HepG2 (cell line): Measurements from ENCODE around the gene PANK3. TPM values are rescaled to one million over a fixed set of nuclear protein-coding genes. Genes with fewer than 3 reads are reported as not detected.

Experiments used
- FOXK2 ChIP-seq: fragments of 450-650 bp; IDR thresholded peaks from 2 replicates; pipeline ENCODE4 v1.6.1; 2016
- HNRNPH1 ChIP-seq: fragments of 200-400 bp; formaldehyde crosslinking; optimal IDR thresholded peaks from 2 replicates; pipeline ENCODE3; 2017; ENCODE audit warnings: mild to moderate bottlenecking, low read depth, low read length
- KLF16 ChIP-seq, 2 experiments: sonication (generic) in 1 of 2; formaldehyde crosslinking in 1 of 2; IDR thresholded peaks; 2 replicates each; pipeline versions ENCODE4 v1.6.1 to v1.8.0; 2016 to 2023; ENCODE audit warnings: missing genetic modification reagents in 2 of 2, missing compliant biosample characterization in 1 of 2
- NFAT5 ChIP-seq: sonication (generic); formaldehyde crosslinking; IDR thresholded peaks from 2 replicates; pipeline ENCODE4 v1.4.0; 2020; ENCODE audit warnings: missing genetic modification reagents
- PATZ1 ChIP-seq: sonication (generic); formaldehyde crosslinking; IDR thresholded peaks from 2 replicates; pipeline ENCODE4 v1.4.0; 2020; ENCODE audit warnings: missing genetic modification reagents
- RNF2 ChIP-seq: fragments of 450-650 bp; conservative IDR thresholded peaks from 2 replicates; pipeline ENCODE4 v1.6.1; 2016; ENCODE audit warnings: low read depth
- SALL1 ChIP-seq: sonication (generic); formaldehyde crosslinking; IDR thresholded peaks from 2 replicates; pipeline ENCODE4 v1.8.0; 2022; ENCODE audit warnings: mild to moderate bottlenecking, missing genetic modification reagents
- SIX4 ChIP-seq: sonication (generic); formaldehyde crosslinking; IDR thresholded peaks from 2 replicates; pipeline ENCODE4 v1.4.0; 2020; ENCODE audit warnings: missing genetic modification reagents
- TFDP2 ChIP-seq: sonication (generic); formaldehyde crosslinking; IDR thresholded peaks from 2 replicates; pipeline ENCODE4 v1.4.0; 2020; ENCODE audit warnings: missing genetic modification reagents
- ZBTB4 ChIP-seq: sonication (generic); formaldehyde crosslinking; IDR thresholded peaks from 2 replicates; pipeline ENCODE4 v1.4.0; 2020; ENCODE audit warnings: missing genetic modification reagents, mild to moderate bottlenecking, borderline replicate concordance
- ZHX1 ChIP-seq: sonication (generic); formaldehyde crosslinking; IDR thresholded peaks from 2 replicates; pipeline ENCODE4 v1.8.1; 2022; ENCODE audit warnings: low read depth, mild to moderate bottlenecking, missing genetic modification reagents
- ZNF747 ChIP-seq: sonication (generic); formaldehyde crosslinking; IDR thresholded peaks from 2 replicates; pipeline ENCODE4 v1.8.1; 2023; ENCODE audit warnings: missing genetic modification reagents, mild to moderate bottlenecking, borderline replicate concordance
- ZSCAN25 ChIP-seq: sonication (generic); formaldehyde crosslinking; IDR thresholded peaks from 2 replicates; pipeline ENCODE4 v1.8.0; 2022; ENCODE audit warnings: mild to moderate bottlenecking, missing genetic modification reagents
- polyA plus RNA-seq, 8 experiments: library from polyadenylated mRNA; depleted of rRNA in 3 of 8; stranded (reverse) in 7 of 8; unstranded in 1 of 8; fragments of >200 nt; fragmentation: Illumina TruSeq in 4 of 8; extraction: Trizol in 4 of 8; gene quantifications; 2 replicates each; pipeline versions ENCODE4 v1.2.1 to v1.2.3, GENCODE V29; 2011 to 2016; ENCODE audit warnings: low read depth in 4 of 8, missing spikeins in 1 of 8, mixed read lengths in 1 of 8; ENCODE audit not compliant: insufficient read depth in 1 of 8
- total RNA-seq, 5 experiments: library from RNA; depleted of rRNA; stranded (reverse); fragments of >200 nt; fragmentation: Illumina TruSeq; extraction: Trizol; gene quantifications; 2 replicates each; pipeline ENCODE4 v1.2.3, GENCODE V29; 2016; ENCODE audit warnings: low read depth in 1 of 5

Gene PANK3
- total and polyA plus RNA-seq, 2 of the 13 experiments (the other 11 are each of a cell fraction or from before 2014, with no cell fraction given) = 26.9 to 69.5 TPM

- TF ChIP-seq RNF2 (no peak), KLF16 (CRISPR knock-in tag; IDR thresholded peaks at IDR 0.05) (peak in 1 of 2 experiments; percentile 60; a peak in 1 of 4 replicates), ZBTB4 (CRISPR knock-in tag) (no peak), PATZ1 (CRISPR knock-in tag) (peak; percentile 62), NFAT5 (CRISPR knock-in tag) (peak; percentile 69; the same call in 1 of the 2 replicates), SALL1 (peak; percentile 79), ZNF747 (0 out of 2 replicates have a peak, but pooled peaks have one; percentile 27), ZSCAN25 (CRISPR knock-in tag) (no peak), FOXK2 (no peak), HNRNPH1 (no peak), SIX4 (CRISPR knock-in tag) (peak; percentile 40; the same call in 1 of the 2 replicates), ZHX1 (CRISPR knock-in tag) (no peak), TFDP2 (CRISPR knock-in tag) (no peak)
Measured at GRCh38 chr5:168528521-168529373, 50.4 kb downstream of the PANK3 start, which contains the start of gene FBLL1 (continued).
